Measurements from ENCODE around the gene MCM5.
"Not testable (repeated sequence)": the region's sequence is repeated elsewhere in the genome, so short reads cannot be mapped to it uniquely, and the experiment has no call there.

Gene MCM5

GRCh38 chr22:35399678-35400500 lies at the start of gene MCM5:
Gene MCM5 (plus strand): TSS chr22:35400140. CDS start chr22:35400439, 299 bp downstream.
- peak; percentile 99 for ATAC-seq

- ATAC-seq: peak; percentile 85 to 88
Observed at GRCh38 chr22:35350539-35351503, 49.1 kb upstream of the MCM5 start.

GRCh38 chr22:35352214-35353111 lies 47.5 kb upstream of the MCM5 start:
- peak; percentile 63 to 68 for ATAC-seq

- ATAC-seq: no peak
Observed at GRCh38 chr22:35353318-35353717, 46.6 kb upstream of the MCM5 start.

GRCh38 chr22:35354068-35354467 lies 45.9 kb upstream of the MCM5 start:
- ATAC-seq: no peak

DNA sequence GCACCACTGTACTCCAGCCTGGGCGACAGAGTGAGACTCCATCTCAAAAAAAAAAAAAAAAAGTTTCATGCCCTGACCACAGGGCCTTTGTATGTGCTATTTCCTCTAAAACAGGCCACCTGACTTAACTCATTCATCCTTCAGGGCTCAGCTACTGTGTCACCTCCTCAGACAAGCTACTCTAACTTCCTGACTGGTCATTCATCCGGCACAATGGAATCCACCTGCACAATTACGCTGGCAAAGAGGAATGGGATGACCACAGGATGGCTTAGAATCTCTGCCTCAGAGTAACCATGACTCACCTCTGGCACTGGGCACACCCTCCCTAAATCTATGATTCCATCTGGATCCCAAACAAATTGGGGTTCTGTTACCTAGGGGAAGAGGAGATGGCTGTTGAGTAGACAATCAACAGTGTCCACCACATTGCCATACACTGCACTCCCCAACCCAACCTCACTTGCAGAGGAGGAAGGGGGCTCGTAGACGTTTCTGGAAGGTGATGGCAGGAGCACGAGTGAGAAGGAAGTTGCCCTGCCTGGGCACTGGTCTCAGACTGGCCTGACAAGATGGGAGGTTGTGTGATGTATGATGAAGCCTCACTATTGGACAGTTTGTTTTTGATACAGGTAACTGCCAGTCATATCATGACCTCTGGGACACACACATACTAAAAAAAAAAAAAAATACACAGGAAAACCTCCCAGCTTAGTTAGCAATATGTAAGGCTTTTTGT lies 41.9 kb upstream of the MCM5 start:
- ATAC-seq: no peak

GRCh38 chr22:35359380-35360065 lies 40.4 kb upstream of the MCM5 start:
- no peak for ATAC-seq

GRCh38 chr22:35361001-35361558 lies 38.9 kb upstream of the MCM5 start:
- no peak for ATAC-seq

DNA sequence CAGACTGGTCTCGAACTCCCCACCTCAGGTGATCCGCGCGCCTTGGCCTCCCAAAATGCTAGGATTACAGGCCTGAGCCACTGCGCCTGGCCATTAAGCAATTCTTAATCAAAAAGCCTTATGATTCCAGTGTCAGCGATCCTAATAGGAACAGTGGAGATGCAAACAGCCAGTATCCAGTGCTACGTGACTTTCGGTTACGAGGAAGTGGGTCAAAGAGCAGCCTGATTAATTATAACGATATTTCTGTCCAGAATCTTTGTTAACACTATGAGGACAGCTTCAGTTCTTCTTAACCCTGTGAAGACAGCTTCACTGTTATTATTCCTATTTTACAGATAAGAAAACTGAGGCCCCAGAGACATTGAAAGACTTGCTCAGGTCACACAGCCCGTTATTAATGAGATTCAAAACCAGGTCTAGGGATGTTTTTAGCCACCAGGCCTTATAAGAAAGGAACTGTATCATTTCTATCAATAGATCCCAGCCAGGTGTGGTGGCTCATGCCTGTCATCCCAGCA lies 36.3 kb upstream of the MCM5 start:
- no peak for ATAC-seq

DNA sequence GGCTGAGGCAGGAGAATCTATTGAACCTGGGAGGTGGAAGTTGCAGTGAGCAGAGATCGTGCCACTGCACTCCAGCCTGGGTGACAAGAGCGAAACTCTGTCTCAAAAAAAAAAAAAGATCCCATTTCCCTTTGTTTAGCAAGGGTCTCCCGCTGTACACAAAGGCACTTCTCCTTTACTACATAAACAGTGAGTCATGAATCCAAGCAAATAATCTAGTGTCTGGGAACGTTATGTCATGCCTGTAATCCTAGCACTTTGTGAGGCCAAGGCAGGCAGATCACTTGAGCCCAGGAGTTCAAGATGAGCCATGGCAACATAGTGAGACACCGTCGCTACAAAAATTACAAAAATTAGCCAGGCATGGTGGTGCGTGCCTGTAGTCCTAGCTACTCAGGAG lies 35.7 kb upstream of the MCM5 start:
- not testable (repeated sequence) for ATAC-seq

- no peak for ATAC-seq
Observed at GRCh38 chr22:35367331-35367886, 32.5 kb upstream of the MCM5 start.

DNA sequence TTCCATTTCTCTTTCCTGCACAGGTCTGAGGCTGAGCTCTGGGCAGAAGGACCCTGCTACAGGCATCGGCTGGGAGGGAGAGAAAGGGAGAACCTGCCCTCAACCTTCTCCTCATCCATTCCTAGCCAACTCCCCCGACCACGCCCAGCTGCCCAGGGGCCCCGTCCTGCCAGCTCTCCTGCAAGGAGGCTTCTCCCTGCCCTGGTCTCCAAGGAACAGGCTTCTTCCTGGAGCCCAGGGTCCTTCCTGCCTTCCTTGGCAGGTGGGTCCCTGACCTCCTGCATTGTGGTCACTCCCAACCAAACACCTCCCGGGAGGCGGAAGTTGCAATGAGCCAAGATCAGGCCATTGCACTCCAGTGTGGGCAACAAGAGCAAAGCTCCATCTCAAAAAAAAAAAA lies 31.6 kb upstream of the MCM5 start:
- ATAC-seq: no peak

DNA sequence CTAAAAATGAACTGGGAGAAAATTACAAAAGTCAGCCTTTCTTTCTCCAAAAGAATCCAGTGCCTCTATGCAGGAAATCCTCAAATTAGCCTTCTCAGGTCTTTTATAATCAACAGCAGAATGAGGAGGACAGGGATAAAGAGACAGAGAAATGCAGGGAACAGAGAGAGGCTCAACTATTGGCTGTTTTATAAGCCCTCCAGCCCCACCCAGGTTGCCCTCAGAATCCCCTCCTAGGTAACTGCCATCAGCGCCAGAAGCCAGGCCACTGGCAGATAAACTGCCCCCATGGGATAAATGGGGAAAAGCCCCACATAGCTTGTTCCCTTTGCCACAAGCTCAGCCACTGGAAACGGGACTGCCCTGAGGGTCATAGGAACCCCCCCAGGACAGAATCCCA lies 29.9 kb upstream of the MCM5 start:
- no peak for ATAC-seq

DNA sequence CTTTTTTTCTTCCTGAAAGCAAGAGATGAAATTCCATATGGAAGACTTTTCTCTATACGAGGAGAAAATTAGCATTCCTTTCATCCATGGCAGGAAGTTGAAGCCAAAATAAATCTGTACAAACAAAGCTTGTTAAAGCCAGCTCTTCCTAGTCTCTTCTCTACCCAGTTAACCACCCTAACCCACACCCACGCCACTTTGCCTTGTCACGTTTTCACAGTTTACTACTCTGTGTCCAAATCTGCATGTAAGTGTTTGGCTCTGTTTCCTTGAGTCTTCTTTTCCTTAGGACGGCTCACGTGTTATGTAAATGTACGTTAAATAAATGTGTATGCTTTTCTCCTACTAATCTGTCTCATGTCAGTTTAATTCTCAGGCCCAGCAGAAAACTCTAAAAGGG lies 26.2 kb upstream of the MCM5 start:
- ATAC-seq: no peak

GRCh38 chr22:35375031-35375430 lies 24.9 kb upstream of the MCM5 start:
- ATAC-seq: no peak

GRCh38 chr22:35375526-35375925 lies 24.4 kb upstream of the MCM5 start:
- no peak for ATAC-seq

DNA sequence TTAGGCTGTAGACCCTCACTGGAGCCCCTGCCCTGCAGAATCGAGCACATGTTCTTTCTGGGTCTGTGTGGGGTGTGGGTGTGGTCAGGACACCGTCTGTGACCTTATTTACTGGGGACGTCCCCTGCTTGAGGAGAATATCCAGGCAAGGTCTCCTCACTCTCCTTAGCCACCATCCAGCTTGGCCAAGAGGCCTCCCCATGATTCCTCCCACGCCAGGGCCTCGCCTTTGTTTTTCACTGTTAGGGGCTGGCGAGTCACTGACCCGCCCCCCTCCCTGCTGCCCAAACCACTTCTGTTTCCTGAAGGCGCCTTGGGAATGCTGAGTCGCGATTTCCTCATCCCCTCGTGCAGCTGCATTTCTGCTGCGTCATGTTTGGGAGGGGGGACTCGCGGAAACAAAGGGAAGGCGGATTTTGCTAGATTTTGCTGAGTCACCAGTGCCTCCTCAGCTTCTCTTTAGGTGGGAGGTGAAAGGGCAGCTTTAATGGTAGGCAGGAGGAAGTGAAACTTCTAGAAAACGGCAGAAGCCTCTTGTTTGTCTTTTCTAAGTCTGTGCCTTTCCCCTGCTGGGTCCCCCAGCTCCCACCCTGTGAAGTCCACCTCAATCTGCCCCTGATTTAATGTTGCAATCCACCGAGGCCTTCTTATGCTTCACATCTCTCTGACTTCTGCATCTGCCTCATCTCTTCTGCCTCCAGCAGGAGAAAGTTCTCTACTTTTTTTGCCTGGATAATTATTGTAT lies 23.0 kb upstream of the MCM5 start:
- peak; percentile 45 to 52 for ATAC-seq

DNA sequence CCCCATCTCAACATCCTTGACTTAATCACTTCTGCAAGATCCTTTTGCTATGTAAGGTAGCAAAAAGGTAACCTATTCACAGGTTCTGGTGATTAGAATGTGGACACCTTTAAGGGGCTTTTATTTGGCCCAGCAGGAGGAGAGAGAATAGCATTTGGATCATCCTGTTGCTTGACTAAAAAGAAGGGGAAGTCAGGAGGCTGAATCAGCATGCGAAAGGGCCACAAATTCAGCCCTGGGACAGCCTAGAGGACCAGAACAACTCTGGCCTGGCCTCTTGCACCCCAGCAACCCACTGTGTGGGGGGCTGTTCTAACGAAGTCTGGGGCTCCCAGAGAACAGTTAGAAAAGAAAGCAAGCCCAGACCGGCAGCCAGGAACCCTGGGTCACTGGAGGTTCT lies 22.2 kb upstream of the MCM5 start:
- ATAC-seq: no peak

GRCh38 chr22:35378621-35379020 lies 21.3 kb upstream of the MCM5 start:
- no peak for ATAC-seq

Measured in activated CD4-positive, CD25-positive, alpha-beta regulatory T cell treated with anti-CD3 and anti-CD28 coated beads, Interleukin-2, amount 50 U/mL, for 24 hours (primary cell).